H9 (cell line): ENCODE data around the gene IRF1. TPM values are rescaled to one million over a fixed set of nuclear protein-coding genes. Genes with fewer than 3 reads are reported as not detected.

Experiments
- DNase-seq: peaks from one replicate; pipeline ENCODE4 v3.0.0-alpha.2; 2017
- H2AFZ ChIP-seq: one replicate; pipeline ENCODE4 v1.6.1; 2013; ENCODE audit warnings: mild to moderate bottlenecking, low read length, control low read depth, moderate library complexity
- H2AK5ac ChIP-seq: 2 replicates; pipeline ENCODE4 v1.6.1; 2013; ENCODE audit warnings: low read length, control low read depth, mixed read lengths; ENCODE audit not compliant: insufficient read length
- H2BK120ac ChIP-seq: one replicate; pipeline ENCODE4 v1.6.1; 2013; ENCODE audit warnings: low read depth, mild to moderate bottlenecking, low read length, control low read depth, inconsistent platforms; ENCODE audit not compliant: poor library complexity, severe bottlenecking
- H2BK12ac ChIP-seq: 2 replicates; pipeline ENCODE4 v1.6.1; 2013; ENCODE audit warnings: low read length, control low read depth, mixed read lengths, low read depth; ENCODE audit not compliant: insufficient read length
- H2BK15ac ChIP-seq: 2 replicates; pipeline ENCODE4 v1.6.1; 2013; ENCODE audit warnings: low read depth, low read length, control low read depth
- H2BK20ac ChIP-seq: one replicate; pipeline ENCODE4 v1.6.1; 2013; ENCODE audit warnings: low read depth, mild to moderate bottlenecking, low read length, control low read depth, inconsistent platforms; ENCODE audit not compliant: poor library complexity, severe bottlenecking
- H2BK5ac ChIP-seq: 2 replicates; pipeline ENCODE4 v1.6.1; 2013; ENCODE audit warnings: low read length, control low read depth, mixed read lengths; ENCODE audit not compliant: insufficient read length
- H3K14ac ChIP-seq: 2 replicates; pipeline ENCODE4 v1.6.1; 2013; ENCODE audit warnings: low read length, control low read depth; ENCODE audit not compliant: insufficient read depth
- H3K18ac ChIP-seq: 2 replicates; pipeline ENCODE4 v1.6.1; 2013; ENCODE audit warnings: low read depth, mild to moderate bottlenecking, mixed read lengths, low read length, control low read depth; ENCODE audit not compliant: insufficient read length
- H3K23ac ChIP-seq: 2 replicates; pipeline ENCODE4 v1.6.1; 2013; ENCODE audit warnings: low read length, control low read depth, mixed read lengths, low read depth; ENCODE audit not compliant: insufficient read length
- H3K23me2 ChIP-seq: 2 replicates; pipeline ENCODE4 v1.6.1; 2013; ENCODE audit warnings: low read depth, mild to moderate bottlenecking, mixed read lengths, low read length, control low read depth; ENCODE audit not compliant: insufficient read length, poor library complexity, severe bottlenecking
- H3K27ac ChIP-seq: 2 replicates; pipeline ENCODE4 v1.5.1; 2013; ENCODE audit warnings: low read length, control low read depth, mixed read lengths, low read depth; ENCODE audit not compliant: insufficient read length
- H3K27me3 ChIP-seq: 2 replicates; pipeline ENCODE4 v1.6.1; 2013; ENCODE audit warnings: low read length, control low read depth, inconsistent platforms; ENCODE audit not compliant: insufficient read depth
- H3K4ac ChIP-seq: 2 replicates; pipeline ENCODE4 v1.6.1; 2013; ENCODE audit warnings: low read depth, mild to moderate bottlenecking, control low read depth, inconsistent platforms, low read length, moderate library complexity
- H3K4me1 ChIP-seq: 2 replicates; pipeline ENCODE4 v1.6.1; 2013; ENCODE audit warnings: low read length, control low read depth, inconsistent platforms; ENCODE audit not compliant: insufficient read depth
- H3K4me2 ChIP-seq: 2 replicates; pipeline ENCODE4 v1.6.1; 2013; ENCODE audit warnings: low read length, control low read depth, mixed read lengths; ENCODE audit not compliant: insufficient read length, insufficient read depth
- H3K56ac ChIP-seq: 2 replicates; pipeline ENCODE4 v1.6.1; 2013; ENCODE audit warnings: low read depth, mild to moderate bottlenecking, mixed read lengths, low read length, control low read depth; ENCODE audit not compliant: insufficient read length
- H3K79me1 ChIP-seq: 2 replicates; pipeline ENCODE4 v1.6.1; 2013; ENCODE audit warnings: low read depth, mild to moderate bottlenecking, moderate library complexity, low read length, control low read depth, inconsistent platforms; ENCODE audit not compliant: insufficient read depth, poor library complexity, severe bottlenecking
- H3K79me2 ChIP-seq: 2 replicates; pipeline ENCODE4 v1.6.1; 2013; ENCODE audit warnings: low read length, control low read depth, inconsistent platforms; ENCODE audit not compliant: insufficient read depth
- H3K9ac ChIP-seq: 2 replicates; pipeline ENCODE4 v1.6.1; 2013; ENCODE audit warnings: low read length, control low read depth, mixed read lengths; ENCODE audit not compliant: insufficient read length; ENCODE audit errors: extremely low read depth
- H3K9me3 ChIP-seq: one replicate; pipeline ENCODE4 v1.6.1; 2013; ENCODE audit warnings: low read depth, low read length, inconsistent platforms; ENCODE audit not compliant: control insufficient read depth
- H3T11ph ChIP-seq: one replicate; pipeline ENCODE4 v1.6.1; 2013; ENCODE audit warnings: mild to moderate bottlenecking, low read length, control low read depth, inconsistent platforms
- H4K20me1 ChIP-seq: one replicate; pipeline ENCODE4 v1.6.1; 2013; ENCODE audit not compliant: control insufficient read depth, insufficient read length, insufficient read depth
- H4K5ac ChIP-seq: 2 replicates; pipeline ENCODE4 v1.6.1; 2013; ENCODE audit warnings: low read depth, mild to moderate bottlenecking, mixed read lengths, low read length, control low read depth; ENCODE audit not compliant: insufficient read length
- H4K8ac ChIP-seq: replicated peaks from 2 replicates; pipeline ENCODE4 v1.6.1; 2013; ENCODE audit warnings: low read length, control low read depth, mixed read lengths, low read depth; ENCODE audit not compliant: insufficient read length
- H4K91ac ChIP-seq: 2 replicates; pipeline ENCODE4 v1.6.1; 2013; ENCODE audit warnings: low read depth, mild to moderate bottlenecking, moderate library complexity, mixed read lengths, low read length, control low read depth; ENCODE audit not compliant: insufficient read length
- H3K27ac Mint-ChIP-seq, 3 experiments: 2 replicates in 2 of 3; 3 replicates in 1 of 3; pipeline ENCODE4 v1.8.0; 2020 to 2021; ENCODE audit warnings: mixed read lengths in 3 of 3, mild to moderate bottlenecking in 1 of 3, moderate library complexity in 1 of 3
- H3K27me3 Mint-ChIP-seq: 2 replicates; pipeline ENCODE4 v1.8.0; 2021; ENCODE audit warnings: low read depth, mild to moderate bottlenecking, moderate library complexity, mixed read lengths
- H3K36me3 Mint-ChIP-seq, 3 experiments: 2 replicates in 2 of 3; 3 replicates in 1 of 3; pipeline ENCODE4 v1.8.0; 2020 to 2021; ENCODE audit warnings: low read depth in 3 of 3, mixed read lengths in 3 of 3; ENCODE audit not compliant: insufficient read depth in 1 of 3
- H3K4me1 Mint-ChIP-seq, 2 experiments: 2 replicates each; pipeline ENCODE4 v1.8.0; 2020; ENCODE audit warnings: mixed read lengths in 2 of 2
- H3K4me3 Mint-ChIP-seq, 2 experiments: 2 replicates in 1 of 2; 3 replicates in 1 of 2; pipeline ENCODE4 v1.8.0; 2020 to 2021; ENCODE audit warnings: mild to moderate bottlenecking in 2 of 2, mixed read lengths in 2 of 2, moderate library complexity in 1 of 2
- H3K9me3 Mint-ChIP-seq, 2 experiments: 2 replicates in 1 of 2; 3 replicates in 1 of 2; pipeline ENCODE4 v1.8.0; 2020; ENCODE audit warnings: mild to moderate bottlenecking in 2 of 2, mixed read lengths in 2 of 2, moderate library complexity in 1 of 2
- CTCF ChIP-seq: fragments of 200-600 bp; sonication (generic); conservative IDR thresholded peaks from 3 replicates; pipeline ENCODE4 v1.8.0; 2021; ENCODE audit warnings: antibody characterized with exemption, mild to moderate bottlenecking
- WGBS: extraction: QIAGEN DNeasy Blood & Tissue Kit; methylation state at CpG from one replicate; pipeline ENCODE4 v1.1.7; 2013; ENCODE audit warnings: missing lambda C conversion rate, low lambda C conversion rate, mixed read lengths; ENCODE audit not compliant: insufficient read length; ENCODE audit errors: extremely low coverage; 5-methylcytosine and 5-hydroxymethylcytosine counted together
- total RNA-seq: library from RNA; stranded (reverse); gene quantifications from 2 replicates; pipeline ENCODE4 v1.2.1, GENCODE V29; 2021

The IRF1 gene
- total RNA-seq, 1 experiment from 2014 or later, result 8.7 TPM

- H3K4me1 ChIP-seq, result no peaks in the 10 kb centered on the region
- no peaks in the 10 kb centered on the region; a peak in 1 of 5 replicates for H3K9me3 Mint-ChIP-seq
- no peak overlapping the region for H3K4ac ChIP-seq
- H2BK120ac ChIP-seq, result no peak overlapping the region
- no peak overlapping the region for H3K14ac ChIP-seq
- no CpG with 5 or more reads among the region's 10 CpGs for WGBS
- H2BK5ac ChIP-seq, result no peak overlapping the region
- no peak overlapping the region for H4K91ac ChIP-seq
- no peak overlapping the region for H3K23ac ChIP-seq
- no peak overlapping the region for H3T11ph ChIP-seq
- H3K9ac ChIP-seq, result peak overlapping the region; percentile 21
- H3K27me3 Mint-ChIP-seq, result peaks cover 28% of the 10 kb centered on the region
- H2BK12ac ChIP-seq, result no peak overlapping the region
- no peak overlapping the region for H4K8ac ChIP-seq
- H3K4me3 Mint-ChIP-seq, result peak overlapping the region; percentile 68 to 83
- no peaks in the 10 kb centered on the region; the same call in 1 of the 2 replicates for H3K79me2 ChIP-seq
- H3K27ac Mint-ChIP-seq, result no peak overlapping the region
- no peaks in the 10 kb centered on the region for H4K20me1 ChIP-seq
- H2AFZ ChIP-seq, result no peak overlapping the region
- TF ChIP-seq CTCF, result no peak
- no peak overlapping the region for H2BK20ac ChIP-seq
- no peaks in the 10 kb centered on the region; the same call in 1 of the 2 replicates for H3K27me3 ChIP-seq
- no peak overlapping the region for H2BK15ac ChIP-seq
- peaks cover 19 to 22% of the 10 kb centered on the region in 2 experiments for H3K4me1 Mint-ChIP-seq
- peak overlapping the region; percentile 76 for H3K4me2 ChIP-seq
- no peak overlapping the region for H3K56ac ChIP-seq
- peaks cover 13% of the 10 kb centered on the region for H3K23me2 ChIP-seq
- no peaks in the 10 kb centered on the region for H3K79me1 ChIP-seq
- no peak overlapping the region for H2AK5ac ChIP-seq
- H3K18ac ChIP-seq, result no peak overlapping the region
- no peak overlapping the region for H3K27ac ChIP-seq
- H4K5ac ChIP-seq, result no peak overlapping the region
- peak; percentile 17 for DNase-seq
- peaks cover 13 to 26% (median 26%) of the 10 kb centered on the region in 3 experiments for H3K36me3 Mint-ChIP-seq
- no peaks in the 10 kb centered on the region for H3K9me3 ChIP-seq
These were observed 1.4 kb downstream of the IRF1 start for GRCh38 chr5:132489051-132489770.
